Muscle of leg (tissue), 11 donors: Measurements from ENCODE around the gene GPC6. TPM values are rescaled to one million over a fixed set of nuclear protein-coding genes. Genes with fewer than 3 reads are reported as not detected.

ENCODE experiments used
- DNase-seq: peaks from one replicate; pipeline ENCODE4 v3.0.0; 2013
- H3K27ac ChIP-seq: one replicate; pipeline ENCODE4 v1.5.1; 2013; ENCODE audit warnings: mild to moderate bottlenecking, low read length, control low read depth
- H3K27me3 ChIP-seq: one replicate; pipeline ENCODE4 v1.6.1; 2013; ENCODE audit warnings: low read length; ENCODE audit not compliant: control insufficient read depth, insufficient read depth
- H3K36me3 ChIP-seq: one replicate; pipeline ENCODE4 v1.6.1; 2013; ENCODE audit warnings: low read length; ENCODE audit not compliant: control insufficient read depth, insufficient read depth
- H3K4me1 ChIP-seq: one replicate; pipeline ENCODE4 v1.6.1; 2013; ENCODE audit warnings: low read length; ENCODE audit not compliant: control insufficient read depth, insufficient read depth
- H3K4me3 ChIP-seq: one replicate; pipeline ENCODE4 v1.5.1; 2013; ENCODE audit warnings: low read length, control low read depth
- H3K9me3 ChIP-seq: replicated peaks from 2 replicates; pipeline ENCODE4 v1.6.1; 2013; ENCODE audit warnings: low read depth, low read length; ENCODE audit not compliant: control insufficient read depth
- WGBS: methylation state at CpG from one replicate; pipeline ENCODE4 v1.1.5; 2013; ENCODE audit warnings: missing lambda C conversion rate; ENCODE audit not compliant: insufficient coverage; 5-methylcytosine and 5-hydroxymethylcytosine counted together
- polyA plus RNA-seq, 8 donors: library from polyadenylated mRNA; unstranded; fragments of 120-200 nt; gene quantifications; one replicate each; pipeline versions ENCODE4 v1.2.1 to v1.2.3, GENCODE V29; 2013; ENCODE audit warnings: inconsistent platforms in 1 of 8, low replicate concordance in 1 of 8; ENCODE audit not compliant: insufficient read length in 8 of 8, insufficient read depth in 1 of 8
- total RNA-seq: library from RNA; stranded (reverse); fragments of 120-200 nt; gene quantifications from one replicate; pipeline ENCODE4 v1.2.4, GENCODE V29; 2013

Gene GPC6
- total and polyA plus RNA-seq, 9 donors = 5.6 to 20.0 (median 9.9) TPM

DNA sequence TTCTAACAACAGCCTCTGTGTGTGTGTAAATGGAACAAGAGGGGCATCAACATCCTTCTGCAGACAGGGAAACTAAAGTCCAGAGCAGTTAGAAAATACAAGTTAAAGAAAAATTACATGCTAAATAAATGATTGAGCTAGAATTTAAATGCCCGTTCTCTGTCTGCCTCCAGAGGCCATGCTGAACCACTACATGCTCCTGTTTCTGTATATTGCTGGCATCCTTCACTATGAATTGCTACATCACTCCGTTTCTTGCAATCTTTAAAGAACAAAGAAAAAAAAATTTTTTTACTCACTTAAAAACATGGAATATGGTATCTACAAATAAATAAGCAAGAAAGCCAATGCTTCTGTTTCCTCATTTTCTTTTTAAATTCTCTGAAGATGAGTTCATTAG is 1205.0 kb downstream of the GPC6 start:
- no peak for DNase-seq
- Histone ChIP-seq H3K9me3 (no peaks in the 10 kb centered on the region), H3K27me3 (no peaks in the 10 kb centered on the region), H3K27ac (no peak overlapping the region), H3K4me3 (no peak overlapping the region), H3K4me1 (no peaks in the 10 kb centered on the region), H3K36me3 (no peaks in the 10 kb centered on the region)
- WGBS = no CpG with 5 or more reads among the region's 2 CpGs

GRCh38 chr13:94431987-94432386 is 1205.4 kb downstream of the GPC6 start:
- H3K4me3 ChIP-seq = no peak overlapping the region
- no peaks in the 10 kb centered on the region for H3K36me3 ChIP-seq
- H3K27me3 ChIP-seq = no peaks in the 10 kb centered on the region
- H3K9me3 ChIP-seq = no peaks in the 10 kb centered on the region
- H3K27ac ChIP-seq = no peak overlapping the region
- no peaks in the 10 kb centered on the region for H3K4me1 ChIP-seq
- no peak for DNase-seq

GRCh38 chr13:94433055-94433961 is 1206.7 kb downstream of the GPC6 start:
- WGBS = 54% methylated on average over 12 of the region's 19 CpGs
- Histone ChIP-seq H3K4me3 (no peak overlapping the region), H3K36me3 (no peaks in the 10 kb centered on the region), H3K27ac (no peak overlapping the region), H3K27me3 (no peaks in the 10 kb centered on the region), H3K4me1 (no peaks in the 10 kb centered on the region), H3K9me3 (no peaks in the 10 kb centered on the region)
- DNase-seq = no peak

- peak; percentile 74 for DNase-seq
- no peak overlapping the region for H3K4me3 ChIP-seq
- no peaks in the 10 kb centered on the region for H3K9me3 ChIP-seq
- no peaks in the 10 kb centered on the region for H3K27me3 ChIP-seq
- H3K4me1 ChIP-seq = no peaks in the 10 kb centered on the region
- no peaks in the 10 kb centered on the region for H3K36me3 ChIP-seq
- H3K27ac ChIP-seq = no peak overlapping the region
- WGBS = no CpG with 5 or more reads among the region's 4 CpGs
These were observed 1209.1 kb downstream of the GPC6 start for GRCh38 chr13:94435604-94436226.

DNA sequence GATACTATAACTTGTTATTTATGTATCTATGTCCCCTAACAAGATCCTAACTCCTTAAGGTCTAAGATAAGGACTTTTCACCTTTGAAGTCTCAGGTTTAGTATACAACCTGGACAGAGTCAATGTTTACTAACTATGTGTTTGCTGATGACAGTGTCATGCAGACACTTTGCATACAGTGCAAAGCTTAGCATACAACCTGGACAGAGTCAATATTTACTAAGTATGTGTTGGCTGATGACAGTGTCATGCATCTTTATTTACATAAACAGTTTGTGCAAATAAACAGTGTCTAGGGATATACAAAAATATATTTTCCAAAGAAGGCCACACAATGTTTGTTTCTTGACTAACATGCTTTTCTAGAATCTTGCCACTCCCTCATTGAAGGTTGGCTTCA is 1218.2 kb downstream of the GPC6 start:
- Histone ChIP-seq H3K27me3 (no peaks in the 10 kb centered on the region), H3K27ac (no peak overlapping the region), H3K36me3 (no peaks in the 10 kb centered on the region), H3K9me3 (peaks cover 2% of the 10 kb centered on the region), H3K4me1 (no peaks in the 10 kb centered on the region), H3K4me3 (no peak overlapping the region)
- no peak for DNase-seq

DNA sequence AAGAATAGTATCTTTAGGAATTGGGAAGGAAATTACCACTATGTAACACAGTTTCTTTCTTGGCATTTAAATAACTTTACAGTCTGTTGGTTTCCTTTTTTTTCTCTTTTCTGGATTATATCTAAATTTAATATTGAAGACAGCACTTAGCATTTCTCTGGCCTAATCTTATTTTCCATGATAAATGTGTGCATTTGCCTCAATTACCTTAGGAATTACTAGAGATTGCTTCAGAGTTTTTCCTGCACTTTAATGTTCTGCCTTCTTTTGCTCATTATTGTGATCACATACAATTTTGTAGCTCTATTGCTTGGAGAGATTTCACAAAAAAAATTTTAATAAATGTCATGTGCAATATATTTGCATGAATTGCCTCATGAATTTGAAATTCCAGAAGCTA is 1227.7 kb downstream of the GPC6 start:
- H3K36me3 ChIP-seq = no peaks in the 10 kb centered on the region
- H3K27me3 ChIP-seq = no peaks in the 10 kb centered on the region
- DNase-seq = no peak
- no peak overlapping the region for H3K27ac ChIP-seq
- H3K4me1 ChIP-seq = no peaks in the 10 kb centered on the region
- H3K4me3 ChIP-seq = no peak overlapping the region
- H3K9me3 ChIP-seq = peaks cover 4% of the 10 kb centered on the region

GRCh38 chr13:94454906-94455305 is 1228.3 kb downstream of the GPC6 start:
- no peaks in the 10 kb centered on the region for H3K36me3 ChIP-seq
- H3K27me3 ChIP-seq = no peaks in the 10 kb centered on the region
- H3K27ac ChIP-seq = no peak overlapping the region
- no CpG with 5 or more reads among the region's 2 CpGs for WGBS
- peaks cover 2% of the 10 kb centered on the region for H3K9me3 ChIP-seq
- H3K4me1 ChIP-seq = no peaks in the 10 kb centered on the region
- no peak for DNase-seq
- H3K4me3 ChIP-seq = no peak overlapping the region

GRCh38 chr13:94455414-94455813 is 1228.8 kb downstream of the GPC6 start:
- no peak for DNase-seq
- H3K9me3 ChIP-seq = no peaks in the 10 kb centered on the region
- WGBS = no CpG with 5 or more reads among the region's 2 CpGs
- no peak overlapping the region for H3K27ac ChIP-seq
- no peaks in the 10 kb centered on the region for H3K4me1 ChIP-seq
- H3K27me3 ChIP-seq = no peaks in the 10 kb centered on the region
- no peaks in the 10 kb centered on the region for H3K36me3 ChIP-seq
- no peak overlapping the region for H3K4me3 ChIP-seq
